ENCODE data around the gene ABCA13.

The ABCA13 gene

DNA sequence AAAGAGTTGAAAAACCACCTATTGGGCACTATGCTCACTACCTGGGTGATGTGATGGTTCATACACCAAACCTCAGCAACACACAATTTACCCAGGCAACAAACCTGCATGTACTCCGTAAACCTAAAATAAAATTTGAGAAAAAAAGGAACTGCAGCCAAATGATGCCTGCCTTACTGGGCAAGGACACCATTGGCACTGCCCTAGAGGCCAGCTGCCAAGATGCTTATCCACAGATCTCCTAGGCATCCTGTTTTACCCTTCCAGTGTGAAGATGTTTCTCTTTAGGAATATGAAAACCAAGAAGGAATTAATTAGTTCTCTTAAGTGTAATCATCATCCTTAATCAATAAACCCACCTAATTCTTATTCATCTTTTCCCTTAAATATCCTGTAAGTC is 133.4 kb downstream of the ABCA13 start:
- TF ChIP-seq, protein P1, sequence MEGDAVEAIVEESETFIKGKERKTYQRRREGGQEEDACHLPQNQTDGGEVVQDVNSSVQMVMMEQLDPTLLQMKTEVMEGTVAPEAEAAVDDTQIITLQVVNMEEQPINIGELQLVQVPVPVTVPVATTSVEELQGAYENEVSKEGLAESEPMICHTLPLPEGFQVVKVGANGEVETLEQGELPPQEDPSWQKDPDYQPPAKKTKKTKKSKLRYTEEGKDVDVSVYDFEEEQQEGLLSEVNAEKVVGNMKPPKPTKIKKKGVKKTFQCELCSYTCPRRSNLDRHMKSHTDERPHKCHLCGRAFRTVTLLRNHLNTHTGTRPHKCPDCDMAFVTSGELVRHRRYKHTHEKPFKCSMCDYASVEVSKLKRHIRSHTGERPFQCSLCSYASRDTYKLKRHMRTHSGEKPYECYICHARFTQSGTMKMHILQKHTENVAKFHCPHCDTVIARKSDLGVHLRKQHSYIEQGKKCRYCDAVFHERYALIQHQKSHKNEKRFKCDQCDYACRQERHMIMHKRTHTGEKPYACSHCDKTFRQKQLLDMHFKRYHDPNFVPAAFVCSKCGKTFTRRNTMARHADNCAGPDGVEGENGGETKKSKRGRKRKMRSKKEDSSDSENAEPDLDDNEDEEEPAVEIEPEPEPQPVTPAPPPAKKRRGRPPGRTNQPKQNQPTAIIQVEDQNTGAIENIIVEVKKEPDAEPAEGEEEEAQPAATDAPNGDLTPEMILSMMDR (IDR thresholded peaks at IDR 0.05; ENCODE audit: control insufficient read depth, extremely low read depth, insufficient read depth) = no peak

DNA sequence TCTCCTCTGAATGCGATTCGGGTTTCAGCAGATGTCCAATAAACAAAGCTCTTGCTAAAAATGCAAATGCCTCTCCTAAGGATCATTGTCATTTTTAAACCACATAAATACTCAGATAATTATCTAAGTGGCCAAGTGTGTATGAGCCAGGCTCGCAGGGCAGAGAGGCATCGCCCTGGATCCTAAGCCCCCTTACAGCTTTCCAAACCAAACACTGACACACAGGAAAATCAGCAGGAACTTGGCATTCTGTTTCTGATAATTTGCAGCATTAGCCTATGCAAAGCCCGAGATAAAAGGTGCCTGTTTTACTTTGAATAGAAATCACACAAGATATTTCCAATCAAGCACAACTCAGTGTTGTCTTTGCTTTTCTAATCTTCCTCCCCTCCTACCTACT is 134.4 kb downstream of the ABCA13 start:
- TF ChIP-seq, protein P1 (IDR thresholded peaks at IDR 0.05; ENCODE audit: control insufficient read depth, extremely low read depth, insufficient read depth) = no peak
- no peak overlapping the region for H3K4me3 ChIP-seq (ENCODE audit: low read depth, low read length)
- no peak for DNase-seq (ENCODE audit: low read depth)

More for the DNA sequence above, 133.4 kb downstream of the ABCA13 start:
- no peak overlapping the region for H3K4me3 ChIP-seq (ENCODE audit: low read depth, low read length)
- DNase-seq (ENCODE audit: low read depth) = no peak

DNA sequence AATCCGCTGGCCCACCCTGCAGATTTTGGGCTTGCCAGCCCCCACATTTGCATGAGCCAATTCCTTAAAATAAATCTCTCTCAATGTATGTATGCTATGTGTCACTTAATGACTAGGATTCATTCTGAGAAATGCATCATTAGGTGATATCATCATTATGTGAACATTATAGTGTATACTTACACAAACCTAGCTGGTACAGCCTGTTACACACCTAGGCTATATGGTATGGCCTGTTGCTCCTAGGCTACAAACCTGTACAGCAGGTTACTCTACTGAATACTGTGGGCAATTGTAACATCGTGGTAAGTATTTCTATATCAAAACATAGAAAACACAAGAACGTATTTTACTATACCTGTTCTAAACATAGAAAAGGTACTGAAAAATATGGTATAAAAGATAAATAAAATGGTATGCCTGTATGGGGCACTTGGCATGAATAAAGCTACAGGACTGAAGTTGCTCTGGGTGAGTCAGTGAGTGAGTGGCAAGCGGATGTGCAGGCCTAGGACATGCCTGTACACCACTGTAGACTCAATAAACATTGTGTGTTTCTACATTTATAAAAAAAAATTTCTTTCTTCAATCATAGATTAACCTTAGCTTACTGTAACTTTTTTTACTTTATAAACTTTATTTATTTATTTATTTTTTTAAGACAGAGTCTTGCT is 135.9 kb downstream of the ABCA13 start:
- DNase-seq (ENCODE audit: low read depth) = no peak
- TF ChIP-seq, protein P1 (IDR thresholded peaks at IDR 0.05; ENCODE audit: control insufficient read depth, extremely low read depth, insufficient read depth) = no peak
- H3K4me3 ChIP-seq (ENCODE audit: low read depth, low read length) = no peak overlapping the region

DNA sequence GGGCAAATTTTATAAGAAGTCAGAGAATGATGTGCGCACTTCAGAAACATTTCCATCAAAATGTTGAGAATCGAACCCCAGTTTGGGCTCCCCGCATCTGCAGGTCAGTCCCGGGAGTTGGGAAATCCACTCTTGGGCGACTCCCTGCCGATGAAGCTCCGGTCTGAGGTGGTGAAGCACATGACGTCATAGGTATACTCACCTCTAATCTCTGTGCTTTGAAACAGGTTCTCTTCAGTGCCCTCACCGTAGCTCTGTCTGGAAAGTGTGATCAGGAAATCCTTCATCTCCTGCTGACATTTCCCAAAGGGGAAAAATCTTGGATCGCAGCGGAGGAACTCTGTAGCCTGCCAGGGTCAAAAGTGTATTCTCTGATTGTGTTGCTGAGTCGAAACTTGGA is 138.5 kb downstream of the ABCA13 start:
- H3K4me3 ChIP-seq (ENCODE audit: low read depth, low read length) = no peak overlapping the region
- TF ChIP-seq, protein P1 (IDR thresholded peaks at IDR 0.05; ENCODE audit: control insufficient read depth, extremely low read depth, insufficient read depth) = no peak
- no peak for DNase-seq (ENCODE audit: low read depth)

DNA sequence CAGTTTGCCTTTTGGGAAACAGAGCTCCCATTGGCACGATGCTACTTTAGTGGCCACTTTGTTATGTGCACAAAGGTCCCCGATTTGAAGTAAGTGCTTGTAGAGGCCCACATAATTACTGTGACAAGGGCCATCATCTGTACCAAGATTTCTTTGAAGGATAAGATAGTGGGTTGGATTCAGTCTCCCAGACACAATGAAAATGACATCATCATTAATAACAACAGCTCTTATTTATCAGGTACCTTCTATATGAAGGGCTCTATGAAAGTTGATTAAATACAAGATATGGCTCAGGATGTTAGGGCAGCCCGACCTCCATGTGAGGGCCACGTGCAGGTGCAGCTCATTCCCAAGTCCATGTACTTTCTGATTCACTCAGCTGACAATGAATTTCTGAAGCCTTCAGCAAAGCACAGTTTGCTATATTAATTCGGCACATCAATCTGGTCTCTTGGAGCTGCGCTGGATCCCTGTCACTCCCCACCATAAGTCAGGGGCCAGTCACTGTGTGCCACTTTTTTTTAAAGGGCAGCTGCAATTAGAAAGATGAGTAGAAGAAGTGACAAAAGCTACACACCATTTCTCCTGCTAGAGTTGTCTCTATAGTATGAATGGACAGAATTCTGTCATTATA is 140.3 kb downstream of the ABCA13 start:
- DNase-seq (ENCODE audit: low read depth) = no peak
- no peak overlapping the region for H3K4me3 ChIP-seq (ENCODE audit: low read depth, low read length)
- TF ChIP-seq, protein P1 (IDR thresholded peaks at IDR 0.05; ENCODE audit: control insufficient read depth, extremely low read depth, insufficient read depth) = no peak

DNA sequence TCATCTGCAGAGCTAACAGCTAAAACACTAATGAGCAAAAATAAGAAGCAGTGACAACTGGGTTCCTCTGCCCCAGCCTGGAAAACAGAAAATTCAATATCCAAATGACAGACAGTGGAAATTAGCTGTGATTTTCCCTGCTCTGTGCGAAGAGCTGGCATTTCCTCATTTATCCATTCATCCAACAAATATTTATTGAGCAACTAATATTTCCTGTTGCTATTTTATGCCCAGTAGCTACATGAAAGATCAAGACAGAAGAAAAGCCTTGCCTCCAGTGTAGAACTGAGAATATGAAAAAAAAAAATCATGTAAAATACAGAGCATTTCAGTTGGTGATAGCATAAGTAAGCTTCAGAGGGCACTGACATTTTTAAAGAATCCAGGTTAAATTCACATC is 140.9 kb downstream of the ABCA13 start:
- no peak for DNase-seq (ENCODE audit: low read depth)
- H3K4me3 ChIP-seq (ENCODE audit: low read depth, low read length) = no peak overlapping the region
- TF ChIP-seq, protein P1 (IDR thresholded peaks at IDR 0.05; ENCODE audit: control insufficient read depth, extremely low read depth, insufficient read depth) = no peak

Data from LNCaP clone FGC (cell line).